MM.1S (cell line): ENCODE measurements around the gene UQCR10.

Source experiments
- DNase-seq: peaks from one replicate; pipeline ENCODE4 v3.0.0-alpha.2; 2015
- H2AFZ ChIP-seq: fragments of 300-600 bp; sonication (generic); 2 replicates; pipeline ENCODE4 v1.6.0; 2016; ENCODE audit warnings: antibody characterized with exemption, low read length
- H3F3A ChIP-seq: fragments of 300-600 bp; sonication (generic); 2 replicates; pipeline ENCODE4 v1.6.1; 2016; ENCODE audit warnings: mild to moderate bottlenecking, antibody characterized with exemption, low read length, moderate library complexity, mixed read lengths; ENCODE audit not compliant: insufficient read depth
- H3K27ac ChIP-seq: fragments of 300-600 bp; sonication (generic); 2 replicates; pipeline ENCODE4 v1.5.1; 2016; ENCODE audit warnings: mild to moderate bottlenecking, low read length
- H3K27me3 ChIP-seq: fragments of 300-600 bp; sonication (generic); replicated peaks from 2 replicates; pipeline ENCODE4 v1.6.0; 2016; ENCODE audit warnings: low read length; ENCODE audit not compliant: insufficient read depth
- H3K36me3 ChIP-seq: fragments of 300-600 bp; sonication (generic); replicated peaks from 2 replicates; pipeline ENCODE4 v1.6.1; 2016; ENCODE audit warnings: mild to moderate bottlenecking, low read length, mixed read lengths; ENCODE audit not compliant: insufficient read depth
- H3K4me1 ChIP-seq: fragments of 300-600 bp; sonication (generic); 2 replicates; pipeline ENCODE4 v1.6.1; 2016; ENCODE audit warnings: low read length, mixed read lengths
- H3K4me2 ChIP-seq: fragments of 300-600 bp; sonication (generic); 2 replicates; pipeline ENCODE4 v1.6.0; 2016; ENCODE audit warnings: low read depth, low read length
- H3K4me3 ChIP-seq: fragments of 300-600 bp; sonication (generic); 2 replicates; pipeline ENCODE4 v1.5.1; 2016; ENCODE audit warnings: low read length, mixed read lengths
- H3K79me2 ChIP-seq: fragments of 300-600 bp; sonication (generic); 2 replicates; pipeline ENCODE4 v1.6.1; 2016; ENCODE audit warnings: mixed run types, low read length, mixed read lengths
- H3K9ac ChIP-seq: fragments of 300-600 bp; sonication (generic); 2 replicates; pipeline ENCODE4 v1.6.1; 2016; ENCODE audit warnings: low read length, mixed read lengths
- H3K9me2 ChIP-seq: fragments of 300-600 bp; sonication (generic); replicated peaks from 2 replicates; pipeline ENCODE4 v1.6.1; 2016; ENCODE audit warnings: mild to moderate bottlenecking, low read length, mixed read lengths; ENCODE audit not compliant: insufficient read depth
- H3K9me3 ChIP-seq: fragments of 300-600 bp; sonication (generic); replicated peaks from 2 replicates; pipeline ENCODE4 v1.6.1; 2016; ENCODE audit warnings: mild to moderate bottlenecking, low read length, mixed read lengths; ENCODE audit not compliant: insufficient read depth
- H4K20me1 ChIP-seq: fragments of 300-600 bp; sonication (generic); 2 replicates; pipeline ENCODE4 v1.6.1; 2016; ENCODE audit warnings: mild to moderate bottlenecking, low read length, moderate library complexity, mixed read lengths; ENCODE audit not compliant: insufficient read depth
- CTCF ChIP-seq: fragments of 300-600 bp; sonication (generic); IDR thresholded peaks from 2 replicates; pipeline ENCODE4 v1.5.1; 2016; ENCODE audit warnings: antibody characterized with exemption, low read length, mixed read lengths
- EZH2 ChIP-seq: fragments of 300-600 bp; sonication (generic); optimal IDR thresholded peaks from 2 replicates; pipeline ENCODE3; 2017; ENCODE audit warnings: low read depth, mild to moderate bottlenecking, antibody characterized with exemption, low read length, mixed read lengths
- EZH2phosphoT487 ChIP-seq: fragments of 300-600 bp; sonication (generic); IDR thresholded peaks from 2 replicates; pipeline ENCODE4 v1.6.1; 2018; ENCODE audit warnings: antibody characterized with exemption, low read length

Gene UQCR10

GRCh38 chr22:29811377-29811776 lies 44.2 kb downstream of the UQCR10 start:
- Histone ChIP-seq H2AFZ (no peak overlapping the region), H3K27ac (no peak overlapping the region), H3K79me2 (no peaks in the 10 kb centered on the region), H3K9ac (no peak overlapping the region), H3K27me3 (no peaks in the 10 kb centered on the region), H4K20me1 (no peaks in the 10 kb centered on the region), H3K9me2 (no peaks in the 10 kb centered on the region), H3K4me1 (no peaks in the 10 kb centered on the region), H3K4me3 (no peak overlapping the region), H3K36me3 (peaks cover 2% of the 10 kb centered on the region), H3F3A (no peaks in the 10 kb centered on the region), H3K9me3 (no peaks in the 10 kb centered on the region), H3K4me2 (no peak overlapping the region)
- no peak for TF ChIP-seq EZH2phosphoT487
- TF ChIP-seq CTCF: no peak
- TF ChIP-seq EZH2: no peak
- DNase-seq: no peak

GRCh38 chr22:29813126-29813525 lies 46.0 kb downstream of the UQCR10 start:
- H3K36me3 ChIP-seq: no peaks in the 10 kb centered on the region
- H3F3A ChIP-seq: no peaks in the 10 kb centered on the region
- H3K27ac ChIP-seq: no peak overlapping the region
- no peak overlapping the region for H3K4me2 ChIP-seq
- H3K4me1 ChIP-seq: no peaks in the 10 kb centered on the region
- H3K27me3 ChIP-seq: no peaks in the 10 kb centered on the region
- TF ChIP-seq CTCF (no peak), EZH2 (no peak), EZH2phosphoT487 (no peak)
- no peaks in the 10 kb centered on the region for H3K9me2 ChIP-seq
- no peak overlapping the region for H3K9ac ChIP-seq
- H3K4me3 ChIP-seq: no peak overlapping the region
- no peaks in the 10 kb centered on the region for H4K20me1 ChIP-seq
- no peak overlapping the region for H2AFZ ChIP-seq
- no peaks in the 10 kb centered on the region for H3K9me3 ChIP-seq
- no peak for DNase-seq
- no peaks in the 10 kb centered on the region for H3K79me2 ChIP-seq

- H3K79me2 ChIP-seq: no peaks in the 10 kb centered on the region
- H4K20me1 ChIP-seq: no peaks in the 10 kb centered on the region
- no peaks in the 10 kb centered on the region for H3F3A ChIP-seq
- no peaks in the 10 kb centered on the region for H3K4me1 ChIP-seq
- TF ChIP-seq CTCF (no peak), EZH2 (no peak), EZH2phosphoT487 (no peak)
- DNase-seq: no peak
- H3K9me2 ChIP-seq: no peaks in the 10 kb centered on the region
- no peak overlapping the region for H3K4me2 ChIP-seq
- no peak overlapping the region for H3K9ac ChIP-seq
- no peak overlapping the region for H3K27ac ChIP-seq
- H2AFZ ChIP-seq: no peak overlapping the region
- no peak overlapping the region for H3K4me3 ChIP-seq
- no peaks in the 10 kb centered on the region for H3K9me3 ChIP-seq
- H3K36me3 ChIP-seq: no peaks in the 10 kb centered on the region
- no peaks in the 10 kb centered on the region for H3K27me3 ChIP-seq
These were observed 46.4 kb downstream of the UQCR10 start for GRCh38 chr22:29813563-29813962.

- Histone ChIP-seq H3K36me3 (no peaks in the 10 kb centered on the region), H3F3A (no peaks in the 10 kb centered on the region), H2AFZ (no peak overlapping the region), H3K27ac (no peak overlapping the region), H3K79me2 (no peaks in the 10 kb centered on the region), H3K4me3 (no peak overlapping the region), H3K9ac (no peak overlapping the region), H3K4me1 (no peaks in the 10 kb centered on the region), H3K4me2 (no peak overlapping the region), H3K9me2 (no peaks in the 10 kb centered on the region), H3K9me3 (no peaks in the 10 kb centered on the region), H3K27me3 (no peaks in the 10 kb centered on the region), H4K20me1 (no peaks in the 10 kb centered on the region)
- no peak for DNase-seq
- TF ChIP-seq EZH2phosphoT487 (no peak), CTCF (no peak), EZH2 (no peak)
These were observed 46.8 kb downstream of the UQCR10 start for GRCh38 chr22:29814003-29814402.
